Bronchus fibroblast of lung (primary cell): ENCODE results near the gene SHLD3. TPM values are rescaled to one million over a fixed set of nuclear protein-coding genes. Genes with fewer than 3 reads are reported as not detected.

ENCODE experiments used
- total RNA-seq: library from RNA; depleted of rRNA; stranded (reverse); fragments of >200 nt; gene quantifications from 2 replicates; pipeline ENCODE4 v1.2.3, GENCODE V29; 2015

Gene SHLD3, protein sequence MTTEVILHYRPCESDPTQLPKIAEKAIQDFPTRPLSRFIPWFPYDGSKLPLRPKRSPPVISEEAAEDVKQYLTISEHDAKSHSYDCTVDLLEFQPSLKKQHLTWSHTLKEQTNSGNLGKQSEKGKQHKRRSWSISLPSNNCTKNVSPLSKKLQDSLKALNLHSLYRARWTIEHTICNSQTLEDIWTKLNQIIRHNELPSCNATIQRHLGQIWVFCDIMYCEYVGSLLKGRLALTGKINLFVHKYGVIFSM
- total RNA-seq = 1.3 and 1.7 TPM in 2 replicates

GRCh38 chr5:65624571-65625555, at the start of gene SHLD3, which contains the start of gene TRAPPC13:
TSS of gene SHLD3 (plus strand) at chr5:65625027. CDS start at chr5:65629588, 4,561 bp downstream.
TSS of gene TRAPPC13 (plus strand) at chr5:65625027. CDS start at chr5:65625061, 34 bp downstream.

GRCh38 chr5:65624025-65624570, 729 bp upstream of the SHLD3 start, which contains the start of gene TRIM23:
TSS of gene TRIM23 (minus strand) at chr5:65624333. CDS start at chr5:65624274, 59 bp downstream.

Other genes with a start within 250 kb of the SHLD3 start
- 16.5 and 19.3 TPM in 2 replicates for gene ADAMTS6, start 143.1 kb upstream of the SHLD3 start, total RNA-seq
- gene CENPK, start 61.9 kb upstream of the SHLD3 start, total RNA-seq = 16.1 and 22.7 TPM in 2 replicates
- 15.1 and 20.8 TPM in 2 replicates for gene PPWD1, start 61.7 kb upstream of the SHLD3 start, total RNA-seq
- 6.7 and 9.8 TPM in 2 replicates for gene TRIM23, start 694 bp upstream of the SHLD3 start, total RNA-seq
- gene TRAPPC13, start within 50 bp of the SHLD3 start, total RNA-seq = 12.0 and 17.8 TPM in 2 replicates
- 9.2 and 9.8 TPM in 2 replicates for gene SGTB, start 97.1 kb downstream of the SHLD3 start, total RNA-seq
- gene NLN, start 97.2 kb downstream of the SHLD3 start, total RNA-seq = 25.1 and 25.9 TPM in 2 replicates